Bronchial epithelial cell (primary cell): ENCODE results near the gene RNF148. TPM values are rescaled to one million over a fixed set of nuclear protein-coding genes. Genes with fewer than 3 reads are reported as not detected.

Source experiments
- DNase-seq: peaks from one replicate; pipeline ENCODE4 v3.0.0-alpha.2; 2010; ENCODE audit warnings: low read depth
- FAIRE-seq: peaks from 2 replicates; lab custom pipeline; 2011; peaks lifted over from hg19 to GRCh38; lab: Jason Lieb, UNC
- H3K27me3 ChIP-seq: 2 replicates; pipeline ENCODE4 v1.5.1; 2011; ENCODE audit warnings: low read length; ENCODE audit not compliant: control insufficient read depth, insufficient read depth
- H3K36me3 ChIP-seq: 2 replicates; pipeline ENCODE4 v1.5.1; 2011; ENCODE audit warnings: low read length; ENCODE audit not compliant: control insufficient read depth, insufficient read depth
- H3K4me3 ChIP-seq: 2 replicates; pipeline ENCODE4 v1.5.1; 2011; ENCODE audit warnings: mild to moderate bottlenecking, low read depth, low read length, control low read depth
- CTCF ChIP-seq: IDR thresholded peaks from 2 replicates; pipeline ENCODE4 v1.5.1; 2011; ENCODE audit warnings: mild to moderate bottlenecking, moderate library complexity, low read length, control low read depth, inconsistent platforms; ENCODE audit not compliant: insufficient read depth, severe bottlenecking
- total RNA-seq: library from RNA; depleted of rRNA; stranded (reverse); fragments of >200 nt; gene quantifications from 2 replicates; pipeline ENCODE4 v1.2.1, GENCODE V29; 2014

Gene RNF148
- total RNA-seq, 1 donor from 2014 or later: 0.26 TPM

GRCh38 chr7:122738947-122739346 lies 36.2 kb upstream of the RNF148 start:
- DNase-seq (no peak), FAIRE-seq (no peak)
- Histone ChIP-seq H3K27me3 (no peaks in the 10 kb centered on the region), H3K4me3 (no peak overlapping the region), H3K36me3 (no peaks in the 10 kb centered on the region)
- no peak for TF ChIP-seq CTCF

GRCh38 chr7:122736183-122736582 lies 33.5 kb upstream of the RNF148 start:
- DNase-seq (peak; percentile 12), FAIRE-seq (no peak)
- H3K36me3 ChIP-seq: no peaks in the 10 kb centered on the region
- no peak overlapping the region for H3K4me3 ChIP-seq
- H3K27me3 ChIP-seq: no peaks in the 10 kb centered on the region
- no peak for TF ChIP-seq CTCF

DNA sequence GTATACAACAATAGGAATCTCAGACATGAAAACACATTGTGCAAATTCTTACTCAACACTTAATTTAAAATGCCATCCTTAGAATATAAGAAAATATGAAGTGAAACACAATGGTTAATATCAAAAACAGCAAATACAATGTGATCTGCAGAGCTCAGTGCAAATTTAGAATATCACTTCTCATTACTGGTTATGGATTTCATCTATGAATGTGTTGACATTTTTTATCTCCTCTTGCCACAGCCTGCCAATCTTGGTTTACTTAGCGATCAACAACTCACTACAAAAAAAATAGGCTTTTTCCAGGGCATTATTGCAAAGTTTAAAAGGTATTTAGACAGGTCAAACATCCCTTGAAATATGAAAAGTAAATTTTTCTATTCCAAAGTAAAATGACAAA lies 25.0 kb upstream of the RNF148 start:
- TF ChIP-seq CTCF: no peak
- DNase-seq (no peak), FAIRE-seq (no peak)
- Histone ChIP-seq H3K36me3 (no peaks in the 10 kb centered on the region), H3K27me3 (no peaks in the 10 kb centered on the region), H3K4me3 (no peak overlapping the region)

- DNase-seq (no peak), FAIRE-seq (no peak)
- H3K36me3 ChIP-seq: no peaks in the 10 kb centered on the region
- H3K4me3 ChIP-seq: no peak overlapping the region
- H3K27me3 ChIP-seq: no peaks in the 10 kb centered on the region
- TF ChIP-seq CTCF: no peak
Observed at GRCh38 chr7:122727354-122727753, 24.6 kb upstream of the RNF148 start.

GRCh38 chr7:122726881-122727280 lies 24.2 kb upstream of the RNF148 start:
- no peak for DNase-seq
- Histone ChIP-seq H3K36me3 (no peaks in the 10 kb centered on the region), H3K4me3 (no peak overlapping the region), H3K27me3 (no peaks in the 10 kb centered on the region)
- FAIRE-seq: no peak
- TF ChIP-seq CTCF: no peak

DNA sequence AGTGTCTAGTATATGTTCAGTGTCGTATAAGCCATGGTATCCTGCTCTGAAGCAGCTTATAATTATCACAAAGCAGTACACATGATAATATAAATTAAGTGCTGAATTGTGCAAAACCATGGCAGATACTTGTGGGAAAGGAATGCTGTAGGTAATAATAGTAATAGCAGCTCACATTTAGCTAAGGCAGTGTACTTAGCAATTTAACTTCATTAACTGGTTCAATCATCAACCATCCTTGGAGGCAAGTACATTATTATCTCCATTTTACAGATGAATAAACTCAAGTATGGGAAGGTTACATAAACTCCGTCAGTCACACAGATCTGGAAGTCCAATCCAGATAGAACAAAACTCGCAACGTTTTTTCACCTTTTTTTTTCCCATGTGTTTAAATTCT lies 21.6 kb upstream of the RNF148 start:
- TF ChIP-seq CTCF: no peak
- H3K4me3 ChIP-seq: no peak overlapping the region
- no peaks in the 10 kb centered on the region for H3K27me3 ChIP-seq
- DNase-seq: no peak
- no peak for FAIRE-seq
- H3K36me3 ChIP-seq: no peaks in the 10 kb centered on the region
